ENCODE data around the gene SLC22A17.

SLC22A17 gene

GRCh38 chr14:23381871-23382270, 29.2 kb upstream of the SLC22A17 start:
- DNase-seq (ENCODE audit: low read depth): no peak

GRCh38 chr14:23380976-23381375, 28.3 kb upstream of the SLC22A17 start:
- DNase-seq (ENCODE audit: low read depth): no peak

- no peak for DNase-seq (ENCODE audit: low read depth)
Measured at GRCh38 chr14:23380197-23380914, 27.7 kb upstream of the SLC22A17 start.

- peak; percentile 26 for DNase-seq (ENCODE audit: low read depth)
Measured at GRCh38 chr14:23379366-23380196, 26.9 kb upstream of the SLC22A17 start.

- no peak for DNase-seq (ENCODE audit: low read depth)
Measured at GRCh38 chr14:23378612-23379220, 26.0 kb upstream of the SLC22A17 start.

- no peak for DNase-seq (ENCODE audit: low read depth)
Measured at GRCh38 chr14:23377573-23378563, 25.2 kb upstream of the SLC22A17 start.

- DNase-seq (ENCODE audit: low read depth): no peak
Measured at GRCh38 chr14:23377198-23377550, 24.5 kb upstream of the SLC22A17 start.

- no peak for DNase-seq (ENCODE audit: low read depth)
Measured at GRCh38 chr14:23376482-23377197, 24.0 kb upstream of the SLC22A17 start, which contains the start of gene CMTM5. CMTM5 (plus strand) TSS chr14:23377046; CDS start chr14:23377252, 206 bp downstream.

- no peak for DNase-seq (ENCODE audit: low read depth)
Measured at GRCh38 chr14:23375527-23376251, 23.0 kb upstream of the SLC22A17 start.

GRCh38 chr14:23373041-23373440, 20.4 kb upstream of the SLC22A17 start:
- no peak for DNase-seq (ENCODE audit: low read depth)

GRCh38 chr14:23372509-23372908, 19.8 kb upstream of the SLC22A17 start, which contains the start of gene IL25:
IL25 (plus strand) TSS chr14:23372809.
- no peak for DNase-seq (ENCODE audit: low read depth)

GRCh38 chr14:23371865-23372264, 19.2 kb upstream of the SLC22A17 start:
- DNase-seq (ENCODE audit: low read depth): no peak

- no peak for DNase-seq (ENCODE audit: low read depth)
Measured at GRCh38 chr14:23370221-23370620, 17.5 kb upstream of the SLC22A17 start.

- DNase-seq (ENCODE audit: low read depth): no peak
Measured at GRCh38 chr14:23366426-23366921, 13.8 kb upstream of the SLC22A17 start.

- DNase-seq (ENCODE audit: low read depth): no peak
Measured at GRCh38 chr14:23365732-23366425, 13.2 kb upstream of the SLC22A17 start.

GRCh38 chr14:23365036-23365731, 12.5 kb upstream of the SLC22A17 start, which contains the start of gene EFS:
EFS (minus strand) TSS chr14:23365172; CDS start chr14:23365025, 147 bp downstream.
- DNase-seq (ENCODE audit: low read depth): no peak

GRCh38 chr14:23364164-23365035, 11.7 kb upstream of the SLC22A17 start:
- no peak for DNase-seq (ENCODE audit: low read depth)

GRCh38 chr14:23362200-23362599, 9.5 kb upstream of the SLC22A17 start:
- DNase-seq (ENCODE audit: low read depth): no peak

Data from T-helper 22 cell (primary cell).